HG03521 (cell line): ENCODE data around the gene LPCAT1.
"Not testable (repeated sequence)": the region's sequence is repeated elsewhere in the genome, so short reads cannot be mapped to it uniquely, and the experiment has no call there.

ENCODE experiments used
- ATAC-seq: cut with Tn5 transposase; IDR thresholded peaks from one replicate; pipeline ENCODE4 v1.9.1; 2021; ENCODE audit warnings: mild to moderate bottlenecking, moderate library complexity; ENCODE audit not compliant: unreplicated experiment

The LPCAT1 gene

GRCh38 chr5:1431021-1431811 is 92.5 kb downstream of the LPCAT1 start:
- no peak for ATAC-seq

- no peak for ATAC-seq
Observed at GRCh38 chr5:1430121-1430795, 93.5 kb downstream of the LPCAT1 start.

- ATAC-seq, result no peak
Observed at GRCh38 chr5:1429496-1429895, 94.3 kb downstream of the LPCAT1 start.

- ATAC-seq, result no peak
Observed at GRCh38 chr5:1429066-1429465, 94.7 kb downstream of the LPCAT1 start.

- no peak for ATAC-seq
Observed at GRCh38 chr5:1428107-1428506, 95.7 kb downstream of the LPCAT1 start.

GRCh38 chr5:1424716-1425115 is 99.0 kb downstream of the LPCAT1 start:
- ATAC-seq, result no peak

GRCh38 chr5:1423901-1424603 is 99.7 kb downstream of the LPCAT1 start:
- ATAC-seq, result no peak

DNA sequence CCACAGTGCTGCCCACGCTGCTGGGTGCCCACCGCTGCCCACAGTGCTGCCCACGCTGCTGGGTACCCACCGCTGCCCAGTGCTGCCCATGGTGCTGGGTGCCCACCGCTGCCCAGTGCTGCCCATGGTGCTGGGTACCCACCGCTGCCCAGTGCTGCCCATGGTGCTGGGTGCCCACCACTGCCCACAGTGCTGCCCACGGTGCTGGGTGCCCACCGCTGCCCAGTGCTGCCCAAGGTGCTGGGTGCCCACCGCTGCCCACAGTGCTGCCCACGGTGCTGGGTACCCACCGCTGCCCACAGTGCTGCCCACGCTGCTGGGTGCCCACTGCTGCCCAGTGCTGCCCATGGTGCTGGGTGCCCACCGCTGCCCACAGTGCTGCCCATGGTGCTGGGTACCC is 101.2 kb downstream of the LPCAT1 start:
- not testable (repeated sequence) for ATAC-seq

GRCh38 chr5:1421521-1422341 is 102.0 kb downstream of the LPCAT1 start:
- ATAC-seq, result no peak

GRCh38 chr5:1420211-1421195 is 103.3 kb downstream of the LPCAT1 start:
- ATAC-seq, result no peak

GRCh38 chr5:1419476-1420210 is 104.1 kb downstream of the LPCAT1 start:
- no peak for ATAC-seq

- no peak for ATAC-seq
Observed at GRCh38 chr5:1418921-1419280, 104.9 kb downstream of the LPCAT1 start.

DNA sequence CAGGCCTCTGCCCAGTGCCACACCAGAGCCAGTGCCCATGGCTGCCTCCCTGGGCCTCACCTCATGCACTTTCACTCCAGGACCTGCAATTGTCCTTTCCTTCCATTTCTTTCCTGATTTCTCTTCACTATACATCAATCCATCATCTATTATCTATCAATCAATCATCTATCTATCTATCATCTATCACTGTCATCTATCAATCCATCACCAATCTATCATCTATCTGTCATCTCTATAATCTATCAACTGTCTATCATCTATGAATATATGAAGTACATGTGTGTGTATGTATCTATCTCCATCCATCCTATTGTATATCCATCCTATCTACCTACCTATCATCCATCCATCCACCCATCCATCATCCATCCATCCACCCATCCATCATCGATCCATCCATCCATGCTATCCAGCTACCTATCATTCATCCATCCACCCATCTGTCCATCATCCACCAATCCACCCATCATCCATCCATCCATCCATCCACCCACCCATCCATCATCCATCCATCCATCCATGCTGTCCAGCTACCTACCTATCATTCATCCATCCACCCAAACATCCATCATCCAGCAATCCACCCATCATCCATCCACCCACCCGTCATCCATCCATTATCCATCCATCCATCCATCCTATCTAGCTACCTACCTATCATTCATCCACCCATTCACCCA is 105.4 kb downstream of the LPCAT1 start:
- ATAC-seq, result no peak

DNA sequence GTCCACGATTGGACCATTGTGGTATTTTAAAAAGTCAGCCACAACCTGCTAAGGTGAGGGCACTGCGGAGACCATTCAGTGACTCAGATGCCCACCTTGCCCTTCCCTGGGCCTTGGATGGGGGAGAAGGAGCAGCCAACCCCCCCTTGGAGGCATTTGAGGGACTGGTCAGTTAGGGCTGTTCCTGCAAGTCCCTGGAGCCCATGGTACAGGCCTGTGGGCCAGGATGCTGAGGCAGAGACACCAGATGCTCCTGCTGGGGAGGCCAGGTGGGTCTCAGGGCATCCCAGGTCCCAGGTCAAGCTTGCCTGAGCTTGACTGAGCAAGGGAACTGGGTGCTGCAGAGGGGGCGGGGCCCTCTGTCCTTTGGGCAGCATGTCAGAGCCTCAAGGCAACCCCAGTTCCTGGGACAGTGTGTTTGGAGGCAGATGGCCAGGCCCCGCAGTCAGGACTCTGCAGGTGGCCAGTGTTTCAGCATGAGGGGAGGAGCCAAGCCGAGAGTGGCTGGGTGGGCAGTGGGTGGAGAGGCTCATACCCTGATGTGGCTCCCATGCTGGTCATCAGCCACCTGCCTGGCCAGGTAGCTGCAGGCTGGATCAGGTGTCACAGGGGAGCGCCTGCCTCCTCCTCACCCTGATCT is 106.1 kb downstream of the LPCAT1 start:
- no peak for ATAC-seq

DNA sequence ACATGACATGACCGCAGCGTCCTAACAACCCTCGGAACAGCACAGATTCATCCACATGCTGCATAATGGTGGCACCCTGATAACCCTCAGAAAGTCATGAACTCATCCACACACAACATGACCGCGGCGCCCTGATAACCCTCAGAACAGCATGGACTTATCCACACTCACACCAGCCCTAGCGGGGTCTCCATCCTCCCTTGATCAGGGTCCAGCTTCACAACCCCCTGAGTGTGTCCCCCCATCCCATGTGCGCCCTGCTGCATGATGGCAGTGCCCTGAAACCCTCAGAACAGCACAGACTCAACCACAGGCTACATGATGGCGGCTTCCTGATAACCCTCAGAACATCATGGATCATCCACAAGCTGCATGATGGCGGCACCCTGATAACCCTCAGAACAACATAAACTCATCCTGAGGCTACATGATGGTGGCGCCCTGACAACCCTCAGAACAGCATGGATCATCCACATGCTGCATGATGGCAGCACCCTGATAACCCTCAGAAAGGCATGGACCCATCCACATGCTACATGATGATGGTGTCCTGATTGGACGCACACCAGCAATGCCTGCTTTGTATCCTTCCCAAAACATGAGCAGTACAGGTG is 106.8 kb downstream of the LPCAT1 start:
- ATAC-seq, result no peak

DNA sequence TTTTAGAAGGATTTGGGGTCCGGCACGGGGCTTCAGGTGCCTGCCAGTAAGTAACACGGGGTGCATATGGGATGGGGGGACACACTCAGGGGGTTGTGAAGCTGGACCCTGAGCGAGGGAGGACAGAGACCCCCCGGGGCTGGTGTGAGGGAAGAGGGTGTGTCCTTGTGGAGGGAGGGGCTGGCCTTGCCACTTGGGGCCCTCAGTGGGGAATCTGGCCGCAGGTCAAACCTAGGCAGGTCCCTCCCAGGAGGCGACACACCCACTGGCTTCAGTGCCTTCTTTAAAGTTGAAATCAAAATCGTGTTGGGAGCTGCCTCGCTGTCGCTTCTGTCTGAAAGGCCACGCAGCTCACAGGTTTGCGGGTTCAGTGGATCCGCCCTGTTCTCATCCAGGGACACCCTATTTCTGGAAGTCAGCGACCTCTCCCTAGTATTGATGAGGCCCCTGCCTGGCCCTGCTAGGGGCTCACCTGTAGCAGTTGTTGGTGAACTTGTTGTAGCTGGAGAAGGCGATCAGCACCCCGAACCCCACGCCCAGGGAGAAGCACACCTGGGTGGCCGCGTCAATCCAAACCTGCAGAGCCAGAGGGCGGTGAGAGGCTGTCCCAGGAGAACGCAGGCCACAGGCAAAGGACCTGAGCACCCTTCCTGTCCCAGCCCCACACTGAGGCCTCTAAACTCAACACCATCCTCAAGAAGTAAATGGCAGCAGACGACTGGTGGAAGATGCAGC is 108.0 kb downstream of the LPCAT1 start:
- ATAC-seq, result no peak

DNA sequence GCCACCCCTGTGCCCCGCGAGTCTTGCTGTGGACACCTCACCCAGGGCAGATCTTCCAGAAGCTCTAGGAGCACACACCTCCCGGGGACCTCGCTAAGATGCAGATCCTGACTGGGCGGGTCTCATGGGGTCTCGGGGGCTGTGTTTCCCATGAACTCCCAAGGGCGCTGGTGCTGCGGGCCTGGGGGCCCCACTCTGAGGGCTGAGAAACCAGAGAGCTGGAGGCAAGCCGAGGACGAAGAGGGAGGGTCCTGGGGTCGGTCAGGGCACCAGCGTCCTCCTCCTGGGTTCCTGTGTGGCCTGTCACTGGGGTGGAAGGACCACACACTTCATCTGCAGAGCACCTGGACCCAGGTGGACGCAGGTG is 108.7 kb downstream of the LPCAT1 start:
- no peak for ATAC-seq
